Body of pancreas (tissue), 4 donors: Measurements from ENCODE around the gene NR2F1-AS1. TPM values are rescaled to one million over a fixed set of nuclear protein-coding genes. Genes with fewer than 3 reads are reported as not detected.

Experiments used
- ATAC-seq: fragments of 150-250 bp; one replicate; pipeline ENCODE4 v1.9.1; 2016
- DNase-seq, 4 donors: peaks; one replicate each; pipeline ENCODE4 v3.0.0-alpha.2; 2019
- H3K27ac ChIP-seq, 4 donors: fragments of 200-600 bp; sonication (generic); 1 replicate in 3 of 4; 2 replicates in 1 of 4; pipeline versions ENCODE4 v1.5.1 to v1.6.1; 2016 to 2019; ENCODE audit warnings: mild to moderate bottlenecking in 1 of 4, mixed read lengths in 1 of 4, moderate library complexity in 1 of 4
- H3K27me3 ChIP-seq, 2 donors: fragments of 200-600 bp; sonication (generic); one replicate each; pipeline ENCODE4 v1.6.0; 2016; ENCODE audit warnings: mild to moderate bottlenecking in 1 of 2
- H3K36me3 ChIP-seq, 2 donors: fragments of 200-600 bp; sonication (generic); replicated peaks in 1 of 2; 2 replicates each; pipeline ENCODE4 v1.5.1; 2016; ENCODE audit warnings: low read depth in 2 of 2; ENCODE audit not compliant: insufficient read depth in 1 of 2
- H3K4me1 ChIP-seq: fragments of 200-600 bp; sonication (generic); one replicate; pipeline ENCODE4 v1.6.0; 2016
- H3K4me3 ChIP-seq, 2 donors: fragments of 200-600 bp; sonication (generic); 1 replicate in 1 of 2; 2 replicates in 1 of 2; pipeline ENCODE4 v1.5.1; 2016 to 2019
- H3K9me3 ChIP-seq, 3 donors: fragments of 200-600 bp; sonication (generic); 1 replicate in 2 of 3; 2 replicates in 1 of 3; pipeline ENCODE4 v1.5.1; 2016
- POLR2A ChIP-seq, 3 donors: fragments of 450-650 bp; IDR thresholded peaks; one replicate each; pipeline ENCODE4 v1.6.1; 2016; ENCODE audit warnings: antibody characterized with exemption in 3 of 3, mild to moderate bottlenecking in 2 of 3
- WGBS, 2 donors: methylation state at CpG; one replicate each; pipeline ENCODE4 v1.1.5; 2017; 5-methylcytosine and 5-hydroxymethylcytosine counted together
- intact Hi-C: fragments of 100-400 bp; cut with DNase I; formaldehyde crosslinking; loops from one replicate; pipeline ENCODE4 v1.15.1; 2023
- total RNA-seq, 2 donors: library from RNA; depleted of rRNA; stranded (reverse); fragments of >200 nt; gene quantifications; one replicate each; pipeline ENCODE4 v1.1.0, GENCODE V29; 2016
- TF ChIP-seq, protein P1 (sequence below), 7 experiments: fragments of 450-650 bp in 4 of 7; fragments of 200-600 bp in 3 of 7; sonication (generic) in 3 of 7; IDR thresholded peaks; one replicate each; pipeline ENCODE4 v1.5.1; 2016 to 2019; ENCODE audit warnings: antibody characterized with exemption in 7 of 7

The NR2F1-AS1 gene
- total RNA-seq, 2 donors from 2014 or later: 4.9 to 5.3 TPM

DNA sequence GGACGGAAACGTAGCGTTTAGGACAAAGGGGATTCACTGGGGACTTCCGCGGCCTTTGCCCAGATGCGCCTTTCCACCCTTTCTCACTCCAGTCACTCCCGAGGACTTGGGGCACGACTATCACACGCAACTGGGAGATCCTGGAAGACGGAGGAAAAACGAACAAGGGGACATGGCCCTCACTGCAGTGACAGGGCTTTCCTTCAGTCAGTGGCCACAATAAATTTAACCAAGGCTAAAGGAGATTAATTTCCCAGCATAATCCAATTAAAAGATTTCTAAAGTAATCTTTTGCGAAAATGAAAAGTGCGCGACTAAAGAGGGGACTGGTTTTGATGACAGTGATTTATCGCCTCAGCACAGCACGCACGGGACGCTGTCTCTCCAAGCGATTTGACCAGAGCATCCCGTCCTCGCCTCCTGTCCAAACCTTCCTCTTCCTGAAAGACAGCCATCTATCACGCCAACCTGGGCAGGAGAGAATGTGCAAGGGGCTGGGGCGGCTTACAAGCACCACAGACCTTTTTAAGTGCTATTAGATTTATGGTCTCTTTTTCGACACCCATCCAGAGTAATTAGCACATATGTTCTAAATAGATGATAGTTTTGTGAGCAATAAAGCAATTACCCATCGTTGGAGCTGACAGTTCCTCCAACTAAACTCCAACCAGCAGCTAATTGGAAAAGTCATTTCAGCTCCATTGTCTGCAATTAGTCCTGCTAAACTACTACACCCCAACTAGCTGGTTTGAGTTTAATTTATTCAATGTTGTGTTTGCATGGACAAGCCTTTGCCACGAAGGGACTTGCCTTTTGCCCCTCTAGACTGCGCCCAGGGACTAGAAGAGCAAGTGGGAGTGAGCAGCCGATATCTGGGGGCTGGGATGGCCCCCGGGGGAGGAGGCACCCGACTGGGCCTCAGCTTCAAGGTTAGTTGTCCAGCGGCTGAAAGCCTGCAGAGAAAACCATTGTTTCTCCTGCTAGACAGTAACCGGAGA lies 7.4 kb downstream of the NR2F1-AS1 start:
- Histone ChIP-seq H3K9me3 (no peaks in the 10 kb centered on the region), H3K27me3 (peaks cover 0 to 18% of the 10 kb centered on the region in 2 donors), H3K36me3 (no peaks in the 10 kb centered on the region), H3K4me1 (peaks cover 24% of the 10 kb centered on the region), H3K4me3 (no peak overlapping the region), H3K27ac (no peak overlapping the region)
- WGBS, 2 donors: 36 to 39% methylated on average over 32 of the region's 32 CpGs
- DNase-seq (no peak), ATAC-seq (no peak)
- TF ChIP-seq, protein P1, sequence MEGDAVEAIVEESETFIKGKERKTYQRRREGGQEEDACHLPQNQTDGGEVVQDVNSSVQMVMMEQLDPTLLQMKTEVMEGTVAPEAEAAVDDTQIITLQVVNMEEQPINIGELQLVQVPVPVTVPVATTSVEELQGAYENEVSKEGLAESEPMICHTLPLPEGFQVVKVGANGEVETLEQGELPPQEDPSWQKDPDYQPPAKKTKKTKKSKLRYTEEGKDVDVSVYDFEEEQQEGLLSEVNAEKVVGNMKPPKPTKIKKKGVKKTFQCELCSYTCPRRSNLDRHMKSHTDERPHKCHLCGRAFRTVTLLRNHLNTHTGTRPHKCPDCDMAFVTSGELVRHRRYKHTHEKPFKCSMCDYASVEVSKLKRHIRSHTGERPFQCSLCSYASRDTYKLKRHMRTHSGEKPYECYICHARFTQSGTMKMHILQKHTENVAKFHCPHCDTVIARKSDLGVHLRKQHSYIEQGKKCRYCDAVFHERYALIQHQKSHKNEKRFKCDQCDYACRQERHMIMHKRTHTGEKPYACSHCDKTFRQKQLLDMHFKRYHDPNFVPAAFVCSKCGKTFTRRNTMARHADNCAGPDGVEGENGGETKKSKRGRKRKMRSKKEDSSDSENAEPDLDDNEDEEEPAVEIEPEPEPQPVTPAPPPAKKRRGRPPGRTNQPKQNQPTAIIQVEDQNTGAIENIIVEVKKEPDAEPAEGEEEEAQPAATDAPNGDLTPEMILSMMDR (IDR thresholded peaks at IDR 0.05): no peak
- no peak for TF ChIP-seq POLR2A (IDR thresholded peaks at IDR 0.05)
- intact Hi-C loops: no loop called here

- H3K36me3 ChIP-seq: no peaks in the 10 kb centered on the region
- H3K4me3 ChIP-seq: no peak overlapping the region
- no peaks in the 10 kb centered on the region for H3K9me3 ChIP-seq
- intact Hi-C loops: no loop called here
- H3K4me1 ChIP-seq: peaks cover 24% of the 10 kb centered on the region
- ATAC-seq (no peak), DNase-seq (no peak)
- TF ChIP-seq, protein P1 (IDR thresholded peaks at IDR 0.05): no peak
- TF ChIP-seq POLR2A (IDR thresholded peaks at IDR 0.05): no peak
- WGBS, 2 donors: 10 to 18% methylated on average over 36 to 45 of the region's 45 CpGs
- H3K27ac ChIP-seq: no peak overlapping the region
- H3K27me3 ChIP-seq: peaks cover 0 to 18% of the 10 kb centered on the region in 2 donors
Measured at GRCh38 chr5:93572608-93573353, 8.2 kb downstream of the NR2F1-AS1 start.

DNA sequence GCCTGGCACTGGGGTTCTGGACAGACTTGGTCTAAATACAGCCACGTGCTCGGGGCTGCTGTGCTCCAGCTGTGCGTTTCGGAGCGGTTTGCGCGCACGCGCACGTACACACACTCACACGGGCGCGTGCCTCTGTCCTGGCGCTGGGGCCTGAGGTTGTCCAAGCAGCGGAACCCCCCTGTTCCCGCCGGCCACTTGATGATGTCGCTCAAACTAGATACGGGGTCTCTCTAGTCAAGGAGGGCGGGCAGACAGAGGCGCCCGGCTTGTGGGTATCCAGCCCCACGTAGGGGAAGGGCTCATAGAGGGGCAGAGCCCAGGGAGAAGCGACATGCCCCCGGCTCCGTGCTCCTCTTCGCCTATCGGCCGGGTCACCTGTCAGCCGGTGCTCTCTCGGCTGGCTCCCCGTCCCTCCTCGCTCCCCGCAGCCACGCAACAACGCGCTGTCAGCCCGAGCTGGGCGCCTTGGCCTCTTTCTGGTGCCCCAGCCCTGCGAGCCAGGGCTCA lies 8.9 kb downstream of the NR2F1-AS1 start:
- TF ChIP-seq POLR2A (IDR thresholded peaks at IDR 0.05): no peak
- TF ChIP-seq, protein P1 (IDR thresholded peaks at IDR 0.05): no peak
- no peak for ATAC-seq
- no peak for DNase-seq
- intact Hi-C loops: no loop called here
- Histone ChIP-seq H3K27me3 (peaks cover 0 to 18% of the 10 kb centered on the region in 2 donors), H3K27ac (no peak overlapping the region), H3K36me3 (no peaks in the 10 kb centered on the region), H3K4me3 (no peak overlapping the region), H3K9me3 (no peaks in the 10 kb centered on the region), H3K4me1 (peaks cover 24% of the 10 kb centered on the region)
- 0 to 5% methylated on average over 2 to 36 of the region's 40 CpGs for WGBS, 2 donors

GRCh38 chr5:93571114-93571949 lies 9.7 kb downstream of the NR2F1-AS1 start:
- no peak for DNase-seq
- Histone ChIP-seq H3K4me1 (peaks cover 24% of the 10 kb centered on the region), H3K36me3 (no peaks in the 10 kb centered on the region), H3K27me3 (peaks cover 0 to 18% of the 10 kb centered on the region in 2 donors), H3K27ac (no peak overlapping the region), H3K4me3 (no peak overlapping the region), H3K9me3 (no peaks in the 10 kb centered on the region)
- intact Hi-C loops: no loop called here
- whole genome bisulfite sequencing, 2 donors: 41 to 59% methylated on average over 30 to 32 of the region's 32 CpGs
- no peak for ATAC-seq
- no peak for TF ChIP-seq POLR2A (IDR thresholded peaks at IDR 0.05)
- TF ChIP-seq, protein P1 (IDR thresholded peaks at IDR 0.05): no peak
